ENCODE results near the gene ZNF236.

Gene ZNF236

GRCh38 chr18:76821875-76822505 lies 367 bp upstream of the ZNF236 start:
- peak; percentile 19 for DNase-seq

- no peak for DNase-seq
Observed at GRCh38 chr18:76823161-76823538, 793 bp downstream of the ZNF236 start.

GRCh38 chr18:76823587-76824011 lies 1.2 kb downstream of the ZNF236 start:
- DNase-seq = no peak

DNA sequence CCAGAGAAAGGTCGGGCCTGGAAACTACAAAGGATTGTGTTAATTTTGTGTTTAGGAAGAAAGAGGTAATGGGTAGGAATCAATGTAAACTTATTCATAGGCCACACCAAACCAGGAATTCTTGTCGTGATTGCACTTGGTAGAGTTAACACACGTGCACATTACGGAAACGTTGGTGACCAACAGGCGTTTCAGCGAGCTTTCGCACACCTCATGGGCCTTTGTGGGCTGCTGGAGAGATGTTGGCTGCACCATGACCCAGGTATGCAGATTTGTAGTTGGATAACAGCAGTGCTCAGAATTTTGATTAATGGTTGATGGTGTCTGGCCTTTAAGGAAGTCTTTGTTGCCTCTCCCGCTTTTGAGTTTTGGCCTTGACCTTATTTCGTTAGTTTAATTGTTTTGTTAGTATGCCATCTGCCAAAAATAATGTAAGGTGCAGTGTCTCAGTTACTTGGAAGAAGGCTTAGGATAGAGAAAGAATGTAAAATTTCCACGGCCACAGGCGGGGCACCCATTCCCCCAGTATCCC lies 1.9 kb downstream of the ZNF236 start:
- DNase-seq = no peak

DNA sequence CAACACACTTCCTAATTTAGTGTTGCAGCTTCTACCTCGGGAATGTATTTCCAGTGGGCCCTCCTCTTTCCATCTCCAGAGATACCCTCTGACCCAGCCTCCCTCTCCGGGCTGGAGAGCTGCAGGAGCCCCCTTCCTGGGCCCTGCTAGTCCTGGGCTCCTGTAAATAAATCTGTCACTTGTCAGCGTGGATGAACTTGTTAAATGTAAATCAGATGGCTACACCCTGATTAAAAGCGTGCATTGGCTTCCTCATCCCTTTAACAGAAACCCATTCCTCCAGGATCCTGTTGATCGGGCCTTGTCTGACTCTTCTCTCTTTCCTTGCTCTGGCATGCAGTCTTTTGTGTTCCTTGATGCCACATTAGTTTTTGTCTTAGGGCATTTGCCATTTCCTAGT lies 2.4 kb downstream of the ZNF236 start:
- no peak for DNase-seq

DNA sequence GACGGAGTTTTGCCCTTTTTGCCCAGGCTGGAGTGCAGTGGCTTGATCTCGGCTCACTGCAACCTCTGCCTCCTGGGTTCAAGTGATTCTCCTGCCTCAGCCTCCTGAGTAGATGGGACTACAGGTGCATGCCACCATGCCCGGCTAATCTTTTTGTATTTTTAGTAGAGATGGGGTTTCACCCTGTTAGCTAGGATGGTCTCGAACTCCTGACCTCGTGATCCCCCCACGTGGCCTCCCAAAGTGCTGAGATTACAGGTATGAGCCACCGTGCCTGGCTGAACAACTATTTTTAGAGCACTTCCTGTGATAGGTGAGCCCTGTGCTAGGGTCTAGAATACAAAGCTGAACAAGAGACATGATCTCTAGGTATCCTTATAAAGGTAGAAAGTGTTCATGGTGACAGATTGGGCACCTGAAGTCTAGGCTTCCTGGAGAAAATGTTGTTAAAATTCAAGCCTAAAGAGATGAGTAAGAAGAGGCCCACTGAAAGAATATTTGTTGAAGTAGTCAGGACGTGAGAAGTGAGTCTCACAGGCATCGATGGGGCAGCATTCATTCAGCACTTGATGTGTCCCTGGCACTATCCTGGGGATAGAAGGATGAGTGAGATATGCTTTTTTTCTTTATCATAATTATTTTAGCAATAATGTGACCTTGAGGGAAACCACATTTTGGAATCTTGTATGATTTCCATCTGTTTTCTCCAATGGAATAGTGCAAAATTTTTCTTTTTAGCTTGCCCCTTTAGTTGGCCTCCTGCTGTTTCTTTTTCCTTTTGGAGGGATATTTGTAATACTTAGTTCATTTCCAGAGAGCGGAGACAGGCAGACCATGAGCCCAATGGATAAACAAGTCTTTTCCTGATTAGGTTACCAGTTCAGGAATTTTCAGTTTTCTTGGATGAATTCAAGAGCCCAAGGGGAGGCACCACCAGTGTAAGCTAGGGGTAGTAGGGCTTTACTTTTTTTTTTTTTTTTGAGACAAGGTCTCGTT lies 5.1 kb downstream of the ZNF236 start:
- no peak for DNase-seq

GRCh38 chr18:76834379-76834778 lies 12.0 kb downstream of the ZNF236 start:
- no peak for DNase-seq

- no peak for DNase-seq
Observed at GRCh38 chr18:76835380-76835779, 13.0 kb downstream of the ZNF236 start.

DNA sequence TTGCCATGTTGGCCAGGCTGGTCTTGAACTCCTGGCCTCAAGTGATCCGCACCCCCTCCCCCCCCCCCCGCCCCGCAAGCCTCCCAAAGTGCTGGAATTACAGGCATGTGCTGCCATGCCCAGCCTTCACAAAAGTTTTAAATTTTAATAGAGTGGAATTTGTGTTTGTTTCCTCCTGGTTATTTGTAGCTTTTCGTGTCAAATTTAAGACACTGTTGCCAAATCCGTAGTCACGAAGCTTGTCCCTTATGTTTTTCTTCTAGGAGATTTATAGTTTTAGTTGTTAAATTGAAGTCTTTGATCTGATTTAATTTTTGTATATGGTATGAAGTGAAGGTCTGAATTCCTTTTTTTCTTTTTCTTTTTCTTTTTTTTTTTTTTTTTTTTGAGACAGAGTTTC lies 14.7 kb downstream of the ZNF236 start:
- DNase-seq = no peak

DNA sequence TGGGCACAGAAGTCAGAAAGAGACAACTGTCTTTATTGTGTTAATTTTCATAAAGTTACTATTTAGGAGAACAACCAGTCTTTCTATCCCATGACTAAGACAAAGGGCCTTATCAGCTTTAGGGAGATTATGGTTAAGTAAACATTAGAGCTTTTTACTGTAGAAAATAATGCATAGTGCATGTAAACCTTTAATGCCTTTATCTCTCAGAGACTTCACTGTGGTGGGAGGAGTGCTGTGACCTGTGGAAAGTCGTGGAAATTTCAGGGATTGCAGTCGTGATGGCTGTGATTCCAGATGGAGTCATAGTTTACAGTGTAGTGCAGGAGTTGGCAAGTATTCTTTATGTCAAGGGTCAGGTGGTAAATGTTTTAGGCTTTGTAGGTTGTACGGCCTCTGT lies 15.8 kb downstream of the ZNF236 start:
- no peak for DNase-seq

DNA sequence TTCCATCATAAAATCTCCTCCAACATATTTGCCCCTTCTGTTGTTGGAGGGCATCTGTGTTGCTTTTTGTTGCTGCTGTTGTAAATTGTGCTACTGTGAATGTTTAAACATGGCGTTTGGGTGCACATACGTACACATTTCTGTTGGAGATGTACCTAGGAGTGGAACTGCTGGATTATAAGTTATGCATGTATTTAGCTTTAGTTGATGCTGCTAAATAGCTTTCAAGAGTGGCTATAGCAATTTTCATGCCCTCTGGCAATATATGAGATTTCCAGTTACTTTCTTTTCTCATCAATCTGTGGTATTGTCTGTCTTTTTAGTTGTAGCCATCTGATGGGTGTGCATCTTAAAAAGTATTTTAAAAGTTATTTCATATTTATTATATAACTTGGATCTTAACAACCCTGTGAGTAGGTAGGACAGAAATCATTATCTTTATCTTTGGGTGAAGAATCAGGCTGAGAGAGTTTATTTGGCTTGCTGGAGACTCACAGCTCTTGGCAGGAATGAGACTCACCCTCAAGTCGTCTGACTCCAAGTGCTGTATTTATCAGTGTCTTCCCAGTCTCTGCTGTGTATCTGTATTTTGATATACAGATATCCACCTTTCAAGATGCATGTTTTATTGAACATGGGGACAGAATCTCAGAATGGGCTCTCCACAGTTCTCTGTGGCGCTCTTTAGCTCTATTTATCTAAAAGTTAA lies 16.9 kb downstream of the ZNF236 start:
- no peak for DNase-seq

DNA sequence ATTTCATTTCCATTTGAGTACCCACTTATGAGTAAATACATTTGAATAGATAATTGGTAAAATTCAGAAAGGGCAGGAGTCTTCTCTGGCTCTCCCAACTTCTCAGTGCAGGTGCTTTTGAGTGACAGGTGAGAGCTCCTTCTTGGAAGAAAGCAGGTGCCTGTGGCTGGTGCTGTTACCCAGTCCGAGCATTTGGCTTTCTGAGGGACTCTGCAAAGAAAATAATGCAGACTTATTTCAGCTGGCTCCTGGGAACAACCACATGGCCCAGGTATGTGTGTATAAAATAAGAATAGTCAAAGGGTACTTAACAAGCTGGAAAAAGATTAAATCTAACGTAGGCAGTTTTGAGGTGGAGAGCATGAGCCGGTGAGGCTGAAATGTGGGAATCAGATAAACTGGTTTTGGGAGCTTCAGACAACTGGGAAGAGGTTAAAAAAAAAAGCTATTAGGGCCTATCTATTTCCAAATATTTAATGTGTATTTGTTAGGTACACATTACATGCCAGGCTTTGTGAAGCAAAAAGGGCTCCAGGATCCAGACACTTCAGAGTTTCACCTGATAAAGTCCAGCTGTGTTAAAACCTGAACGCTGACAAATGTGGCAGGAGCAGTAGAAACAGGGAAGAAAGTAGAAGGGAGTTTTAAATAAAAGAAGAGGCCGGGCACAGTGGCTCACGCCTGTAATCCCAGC lies 20.6 kb downstream of the ZNF236 start:
- no peak for DNase-seq

DNA sequence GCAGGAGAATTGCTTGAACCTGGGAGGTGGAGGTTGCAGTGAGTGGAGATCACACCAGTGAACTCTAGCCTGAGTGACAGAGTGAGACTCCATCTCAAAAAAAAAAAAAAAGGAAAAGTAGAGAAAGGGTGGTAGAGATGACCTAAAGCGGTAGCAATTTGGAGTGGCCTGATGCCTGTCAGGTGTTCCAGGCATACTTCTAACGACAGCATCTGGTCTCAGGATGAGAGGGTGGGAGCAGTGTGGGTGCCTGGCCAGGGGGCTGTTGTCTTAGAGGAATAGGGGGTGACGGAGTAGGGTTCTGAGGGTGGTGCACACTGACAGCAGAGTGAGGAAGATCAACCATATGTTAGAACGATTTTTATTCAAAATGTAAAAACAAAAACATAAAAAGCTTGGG lies 21.8 kb downstream of the ZNF236 start:
- DNase-seq = no peak

GRCh38 chr18:76844742-76845477 lies 22.6 kb downstream of the ZNF236 start:
- no peak for DNase-seq

DNA sequence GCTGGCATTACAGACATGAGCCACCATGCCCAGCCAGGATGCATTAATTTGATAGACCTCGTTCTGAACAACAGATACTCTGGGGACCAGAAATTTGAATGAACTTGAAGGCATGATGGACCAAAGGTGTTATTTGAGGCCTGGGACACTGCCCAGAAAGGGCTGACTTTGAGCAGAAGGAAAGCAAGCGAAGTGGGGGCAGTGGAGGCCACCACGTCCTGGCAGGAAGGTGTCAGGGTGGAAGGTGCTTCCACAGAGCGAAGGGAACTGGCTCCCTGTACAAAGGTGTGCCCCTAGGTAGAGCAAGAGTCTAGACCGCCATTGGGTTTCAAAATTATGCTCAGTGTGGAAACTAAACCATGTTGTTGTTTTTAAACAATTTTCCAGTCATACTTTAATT lies 23.9 kb downstream of the ZNF236 start:
- no peak for DNase-seq

- DNase-seq = no peak
Observed at GRCh38 chr18:76847916-76848315, 25.6 kb downstream of the ZNF236 start.

DNA sequence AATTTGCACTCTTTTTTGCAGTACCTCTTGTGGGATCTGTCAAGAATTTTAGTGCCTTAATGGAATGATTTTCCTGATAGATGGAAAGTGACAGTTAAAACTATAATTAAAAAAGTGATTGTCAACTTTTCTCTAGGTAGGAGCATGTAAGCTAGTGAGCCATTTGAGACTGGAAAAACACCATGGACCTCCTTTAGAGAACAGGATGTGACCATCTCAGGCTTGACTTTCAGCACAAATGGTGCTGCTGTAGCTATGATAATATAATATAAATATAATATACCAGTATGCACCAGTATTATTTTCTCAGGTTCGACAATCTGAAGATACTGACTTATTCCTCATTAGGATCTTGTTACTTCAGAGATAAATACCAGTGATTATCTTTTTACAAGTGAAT lies 27.8 kb downstream of the ZNF236 start:
- DNase-seq = no peak

DNA sequence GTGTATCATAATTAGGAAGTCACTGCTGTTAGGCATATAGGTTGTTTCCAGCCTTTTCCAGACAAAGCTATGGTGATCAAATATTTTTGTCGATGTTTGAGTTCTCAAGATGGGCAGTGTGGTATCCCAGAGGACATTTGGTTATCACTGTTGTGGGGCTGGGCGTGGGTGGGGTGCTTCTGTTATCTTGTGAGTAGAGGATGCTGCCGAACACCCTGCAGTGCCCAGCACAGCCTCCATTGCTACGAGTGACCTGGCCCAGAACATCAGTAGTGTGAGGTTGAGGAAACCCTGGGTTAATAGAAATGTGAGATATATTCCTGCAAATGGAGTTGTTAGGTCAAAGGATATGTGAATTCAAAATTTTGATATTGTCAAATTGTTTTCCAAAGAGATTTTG lies 33.2 kb downstream of the ZNF236 start:
- no peak for DNase-seq

GRCh38 chr18:76857476-76857875 lies 35.1 kb downstream of the ZNF236 start:
- no peak for DNase-seq

GRCh38 chr18:76859474-76860339 lies 37.4 kb downstream of the ZNF236 start:
- no peak for DNase-seq

GRCh38 chr18:76860411-76860810 lies 38.1 kb downstream of the ZNF236 start:
- peak; percentile 7 for DNase-seq

All from kidney glomerular epithelial cell (primary cell).